Measurements from ENCODE around the gene BCL2L12. TPM values are rescaled to one million over a fixed set of nuclear protein-coding genes. Genes with fewer than 3 reads are reported as not detected.

The BCL2L12 gene
- total RNA-seq, 6 donors from 2014 or later, result 4.2 to 21.3 (median 14.1) TPM

DNA sequence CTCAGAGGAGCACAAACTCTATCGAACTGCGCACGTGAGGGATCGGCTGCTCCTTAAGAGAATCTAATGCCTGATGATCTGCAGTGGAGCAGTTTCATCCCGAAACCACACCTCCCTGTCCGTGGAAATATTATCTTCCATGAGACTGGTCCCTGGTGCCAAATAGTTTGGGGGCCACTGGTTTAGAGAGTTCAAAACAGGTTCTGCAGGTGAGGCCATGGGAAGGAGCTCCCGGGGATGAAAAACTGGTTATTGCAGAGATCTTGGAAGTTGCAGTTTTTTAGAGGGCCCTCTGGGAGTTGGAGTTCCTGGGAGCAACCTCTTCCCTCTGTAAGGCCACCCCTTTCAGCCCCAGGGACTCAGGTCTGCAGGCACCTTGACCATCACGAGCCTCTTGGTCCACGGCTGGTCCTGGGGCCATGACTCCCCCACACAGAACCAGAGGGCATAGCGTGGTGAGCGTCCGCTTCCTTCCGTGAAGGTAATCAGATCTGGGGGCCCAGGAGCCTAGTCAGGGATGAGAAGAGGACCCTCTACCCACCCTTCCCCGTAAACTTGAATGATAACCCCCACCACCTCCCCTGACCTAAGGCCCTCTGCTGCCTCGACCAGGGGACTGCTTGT lies 5.3 kb upstream of the BCL2L12 start:
- DNase-seq (no peak), ATAC-seq (ENCODE audit: low FRiP score in 2 of 2) (no peak)
- H3K27me3 ChIP-seq, result no peaks in the 10 kb centered on the region
- H3K36me3 ChIP-seq, result peaks cover 25 to 79% (median 72%) of the 10 kb centered on the region in 4 donors
- H3K4me1 ChIP-seq, result peaks cover 9 to 17% (median 11%) of the 10 kb centered on the region in 4 donors
- H3K9me3 ChIP-seq, result no peaks in the 10 kb centered on the region
- TF ChIP-seq, protein P1, sequence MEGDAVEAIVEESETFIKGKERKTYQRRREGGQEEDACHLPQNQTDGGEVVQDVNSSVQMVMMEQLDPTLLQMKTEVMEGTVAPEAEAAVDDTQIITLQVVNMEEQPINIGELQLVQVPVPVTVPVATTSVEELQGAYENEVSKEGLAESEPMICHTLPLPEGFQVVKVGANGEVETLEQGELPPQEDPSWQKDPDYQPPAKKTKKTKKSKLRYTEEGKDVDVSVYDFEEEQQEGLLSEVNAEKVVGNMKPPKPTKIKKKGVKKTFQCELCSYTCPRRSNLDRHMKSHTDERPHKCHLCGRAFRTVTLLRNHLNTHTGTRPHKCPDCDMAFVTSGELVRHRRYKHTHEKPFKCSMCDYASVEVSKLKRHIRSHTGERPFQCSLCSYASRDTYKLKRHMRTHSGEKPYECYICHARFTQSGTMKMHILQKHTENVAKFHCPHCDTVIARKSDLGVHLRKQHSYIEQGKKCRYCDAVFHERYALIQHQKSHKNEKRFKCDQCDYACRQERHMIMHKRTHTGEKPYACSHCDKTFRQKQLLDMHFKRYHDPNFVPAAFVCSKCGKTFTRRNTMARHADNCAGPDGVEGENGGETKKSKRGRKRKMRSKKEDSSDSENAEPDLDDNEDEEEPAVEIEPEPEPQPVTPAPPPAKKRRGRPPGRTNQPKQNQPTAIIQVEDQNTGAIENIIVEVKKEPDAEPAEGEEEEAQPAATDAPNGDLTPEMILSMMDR (IDR thresholded peaks at IDR 0.05), result no peak
- TF ChIP-seq EP300 (IDR thresholded peaks at IDR 0.05), result no peak
- no peak overlapping the region for H3K27ac ChIP-seq
- WGBS, 2 donors, result 85 to 96% methylated on average over 7 to 15 of the region's 15 CpGs
- no peak overlapping the region for H3K4me3 ChIP-seq

DNA sequence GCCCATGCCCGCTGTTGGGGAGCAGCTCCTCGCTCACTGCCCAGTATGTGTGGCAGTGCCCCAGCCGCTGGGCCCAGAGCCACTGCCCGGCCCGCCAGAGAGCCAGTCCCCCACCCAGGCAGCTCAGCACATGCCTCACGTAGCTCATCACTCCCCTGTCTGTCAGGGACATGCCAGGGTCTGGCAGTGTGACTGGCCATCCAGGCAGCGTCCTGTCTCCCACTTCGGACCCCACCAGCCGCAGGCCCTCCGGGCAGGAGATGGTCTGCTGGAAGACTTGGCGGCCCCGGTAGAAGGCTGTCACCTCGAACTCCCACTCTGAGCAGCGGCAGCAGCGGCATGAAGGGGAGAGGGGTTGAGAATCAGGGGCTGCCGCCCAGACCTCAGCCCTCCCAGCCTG lies 3.7 kb upstream of the BCL2L12 start:
- 96 to 100% methylated on average over 1 to 16 of the region's 16 CpGs for WGBS, 2 donors
- Histone ChIP-seq H3K27ac (no peak overlapping the region), H3K4me3 (no peak overlapping the region), H3K9me3 (no peaks in the 10 kb centered on the region), H3K27me3 (no peaks in the 10 kb centered on the region), H3K36me3 (peaks cover 10 to 63% (median 57%) of the 10 kb centered on the region in 4 donors), H3K4me1 (peaks cover 17 to 29% (median 20%) of the 10 kb centered on the region in 4 donors)
- ATAC-seq (ENCODE audit: low FRiP score in 2 of 2) (no peak), DNase-seq (peak in 1 of 2 donors; percentile 69)
- no peak for TF ChIP-seq POLR2A (IDR thresholded peaks at IDR 0.05)
- TF ChIP-seq, protein P1 (IDR thresholded peaks at IDR 0.05), result no peak
- no peak for TF ChIP-seq EP300 (IDR thresholded peaks at IDR 0.05)
- no peak for TF ChIP-seq POLR2AphosphoS5 (IDR thresholded peaks at IDR 0.05)

DNA sequence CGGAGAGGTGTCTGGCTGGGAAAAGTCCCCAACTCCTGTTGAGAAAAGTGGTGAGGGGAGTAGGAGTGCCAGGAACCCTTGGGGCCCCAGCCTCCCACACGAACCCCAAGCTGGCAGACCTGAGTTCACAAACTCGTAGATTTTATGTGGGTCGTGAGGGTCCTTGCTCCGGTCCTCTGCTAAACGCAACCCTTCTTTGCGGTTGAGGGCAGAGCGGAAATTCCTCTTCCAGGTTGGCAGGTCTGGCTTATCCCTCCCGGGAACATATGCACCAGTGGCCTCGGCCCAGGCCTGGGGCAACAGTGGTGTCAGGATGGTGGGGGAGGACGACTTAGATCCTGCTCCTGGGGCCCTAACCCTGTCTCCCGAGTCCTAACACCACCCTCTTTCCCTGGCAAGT lies 2.5 kb upstream of the BCL2L12 start:
- H3K4me1 ChIP-seq, result peaks cover 17 to 29% (median 20%) of the 10 kb centered on the region in 4 donors
- peak overlapping the region in 3 of 4 donors; percentile 82 to 93 (median 90) for H3K27ac ChIP-seq
- TF ChIP-seq, protein P1 (IDR thresholded peaks at IDR 0.05), result no peak
- TF ChIP-seq POLR2AphosphoS5 (IDR thresholded peaks at IDR 0.05), result no peak
- TF ChIP-seq EP300 (IDR thresholded peaks at IDR 0.05), result no peak
- no peak for TF ChIP-seq POLR2A (IDR thresholded peaks at IDR 0.05)
- H3K36me3 ChIP-seq, result peaks cover 10 to 51% (median 45%) of the 10 kb centered on the region in 4 donors
- WGBS, 2 donors, result 83 to 91% methylated on average over 7 to 12 of the region's 12 CpGs
- H3K4me3 ChIP-seq, result peak overlapping the region in 2 of 4 donors; percentile 72 to 73
- DNase-seq (peak in 1 of 2 donors; percentile 15), ATAC-seq (ENCODE audit: low FRiP score in 2 of 2) (no peak)
- no peaks in the 10 kb centered on the region for H3K9me3 ChIP-seq
- no peaks in the 10 kb centered on the region for H3K27me3 ChIP-seq

DNA sequence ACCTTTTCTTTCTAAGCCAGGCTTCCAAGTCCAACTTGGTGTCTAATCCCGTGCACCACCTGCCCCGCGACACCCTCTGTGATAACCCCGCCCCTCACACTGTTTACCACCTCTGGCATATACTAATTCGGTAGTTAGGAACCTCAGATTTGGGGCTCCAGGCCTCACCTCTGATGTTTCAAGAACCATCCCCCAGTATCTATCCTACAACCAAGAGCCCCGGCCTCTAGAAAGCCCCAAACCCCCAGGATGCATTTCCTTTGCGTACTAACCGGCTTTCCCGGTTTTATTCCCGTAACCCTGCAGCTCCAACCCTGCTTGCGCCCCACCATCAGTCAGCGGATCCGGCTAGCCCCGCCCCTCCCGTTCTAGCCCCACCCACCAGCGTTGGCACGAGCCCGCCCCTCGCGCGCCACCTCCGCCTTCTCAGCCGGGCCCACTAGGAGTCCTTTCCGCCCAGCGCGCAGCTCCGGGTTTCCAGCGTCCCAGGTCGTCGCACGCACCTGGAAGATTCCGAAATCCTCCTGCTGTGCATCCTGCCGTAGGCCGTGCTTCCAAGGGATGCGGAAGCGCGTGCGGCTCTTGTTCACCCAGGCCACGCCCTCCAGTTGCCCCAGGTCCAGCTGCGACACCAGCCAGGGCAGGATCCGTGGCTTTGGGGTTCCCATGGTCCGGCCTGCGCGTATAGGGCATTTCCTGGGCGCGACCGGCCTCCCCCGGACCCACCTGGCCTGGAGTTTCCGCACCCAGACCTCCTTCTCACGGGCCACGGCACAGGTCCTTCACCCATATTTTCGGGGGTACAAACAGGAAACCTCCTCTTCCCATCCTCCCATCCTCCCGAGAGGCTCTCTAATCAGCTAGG lies 1.3 kb upstream of the BCL2L12 start:
- 0 to 1% methylated on average over 23 to 43 of the region's 53 CpGs for WGBS, 2 donors
- Histone ChIP-seq H3K27ac (peak overlapping the region; percentile 82 to 93 (median 86)), H3K4me3 (peak overlapping the region; percentile 63 to 80 (median 72)), H3K4me1 (peaks cover 17 to 29% (median 20%) of the 10 kb centered on the region in 4 donors), H3K9me3 (no peaks in the 10 kb centered on the region), H3K36me3 (peaks cover 4 to 39% (median 33%) of the 10 kb centered on the region in 4 donors), H3K27me3 (no peaks in the 10 kb centered on the region)
- TF ChIP-seq POLR2A (IDR thresholded peaks at IDR 0.05), result peak in 2 of 4 donors; percentile 48 to 69
- TF ChIP-seq, protein P1 (IDR thresholded peaks at IDR 0.05), result peak in 5 of 6 experiments; percentile 38 to 70 (median 47)
- TF ChIP-seq EP300 (IDR thresholded peaks at IDR 0.05), result no peak
- peak; percentile 52 to 88 for TF ChIP-seq POLR2AphosphoS5 (IDR thresholded peaks at IDR 0.05)
- DNase-seq, result peak; percentile 94 to 97
- ATAC-seq (ENCODE audit: low FRiP score in 2 of 2), result peak; percentile 92

All from upper lobe of left lung (tissue), 6 donors.